GM12878 (cell line): ENCODE measurements around the gene GHRH. TPM values are rescaled to one million over a fixed set of nuclear protein-coding genes. Genes with fewer than 3 reads are reported as not detected.

Experiments
- ATAC-seq: fragments of 200-7000 bp; cut with Tn5 transposase; 3 replicates; pipeline ENCODE4 v1.9.1; 2020; ENCODE audit warnings: mild to moderate bottlenecking, moderate library complexity
- BruUV-seq: library from RNA; stranded (reverse); fragments of 400-500 nt; replicated peaks from 2 replicates; lab custom pipeline; 2021; lab: Mats Ljungman, UMichigan
- CTCF ChIA-PET: fragments of 300-600 bp; sonication (Branson Sonifier 250); formaldehyde crosslinking; extraction: SDS; loops from one replicate; lab custom pipeline; 2021; ENCODE audit warnings: inconsistent platforms; lab: Yijun Ruan, JAX
- POLR2A ChIA-PET: fragments of 350-600 bp; formaldehyde crosslinking; extraction: SDS; loops from one replicate; lab custom pipeline; 2021; ENCODE audit warnings: inconsistent platforms; lab: Charles Lee
- RAD21 ChIA-PET: fragments of 300-600 bp; sonication (Branson Sonifier 250); formaldehyde crosslinking; loops from one replicate; lab custom pipeline; 2023; ENCODE audit warnings: antibody characterized with exemption; ENCODE audit not compliant: unreplicated experiment; lab: Charles Lee
- SMC1A ChIA-PET: fragments of 300-600 bp; sonication (Branson Sonifier 250); formaldehyde crosslinking; loops from one replicate; lab custom pipeline; 2023; ENCODE audit not compliant: unreplicated experiment, uncharacterized antibody; lab: Charles Lee
- DNase-seq: peaks from one replicate; pipeline ENCODE4 v3.0.0-alpha.2; 2011; ENCODE audit warnings: low read depth, low spot score
- FAIRE-seq: peaks from 3 replicates; lab custom pipeline; 2011; peaks lifted over from hg19 to GRCh38; lab: Jason Lieb, UNC
- H2AFZ ChIP-seq: 2 replicates; pipeline ENCODE4 v1.6.0; 2011; ENCODE audit warnings: low read depth, low read length, control low read depth; ENCODE audit not compliant: control insufficient read depth
- H3K27ac ChIP-seq: 2 replicates; pipeline ENCODE4 v1.5.1; 2011; ENCODE audit warnings: control low read depth; ENCODE audit not compliant: control insufficient read depth, insufficient read depth
- H3K27me3 ChIP-seq, 2 experiments: replicated peaks in 1 of 2; 2 replicates each; pipeline versions ENCODE4 v1.6.0 to v1.6.1; 2011; ENCODE audit warnings: low read length in 1 of 2; ENCODE audit not compliant: control insufficient read depth in 2 of 2, insufficient read depth in 2 of 2
- H3K36me3 ChIP-seq, 2 experiments: 2 replicates each; pipeline ENCODE4 v1.5.1; 2011; ENCODE audit warnings: low read length in 1 of 2; ENCODE audit not compliant: control insufficient read depth in 2 of 2, insufficient read depth in 2 of 2
- H3K4me1 ChIP-seq: 2 replicates; pipeline ENCODE4 v1.6.1; 2011; ENCODE audit warnings: mild to moderate bottlenecking, low read length, moderate library complexity, mixed read lengths; ENCODE audit not compliant: control insufficient read depth, insufficient read depth
- H3K4me2 ChIP-seq: 2 replicates; pipeline ENCODE4 v1.6.0; 2011; ENCODE audit warnings: control low read depth; ENCODE audit not compliant: control insufficient read depth, insufficient read depth
- H3K4me3 ChIP-seq: fragments of 200-600 bp; sonication (generic); 2 replicates; pipeline ENCODE4 v1.5.1; 2016
- H3K79me2 ChIP-seq: 2 replicates; pipeline ENCODE4 v1.6.0; 2011; ENCODE audit warnings: low read length; ENCODE audit not compliant: control insufficient read depth, insufficient read depth
- H3K9ac ChIP-seq: 2 replicates; pipeline ENCODE4 v1.8.0; 2011; ENCODE audit warnings: low read length, control low read depth, mixed read lengths; ENCODE audit not compliant: control insufficient read depth, insufficient read depth
- H3K9me3 ChIP-seq: replicated peaks from 3 replicates; pipeline ENCODE4 v1.5.1; 2011; ENCODE audit warnings: mild to moderate bottlenecking, low read length; ENCODE audit not compliant: control insufficient read depth, insufficient read depth
- H4K20me1 ChIP-seq: 2 replicates; pipeline ENCODE4 v1.6.0; 2011; ENCODE audit not compliant: control insufficient read depth, insufficient read depth
- BCL11A ChIP-seq: IDR thresholded peaks from 2 replicates; pipeline ENCODE4 v1.6.1; 2011; ENCODE audit warnings: low read depth, low read length
- CREB1 ChIP-seq: IDR thresholded peaks from 2 replicates; pipeline ENCODE4 v1.6.1; 2012; ENCODE audit warnings: low read depth, mild to moderate bottlenecking, inconsistent platforms
- E2F4 ChIP-seq: IDR thresholded peaks from 2 replicates; pipeline ENCODE4 v1.6.1; 2012; ENCODE audit warnings: low read depth, low read length, improper control_type of control experiment
- GATAD2B ChIP-seq: fragments of 450-650 bp; conservative IDR thresholded peaks from 2 replicates; pipeline ENCODE4 v1.6.1; 2017; ENCODE audit warnings: low read depth, mild to moderate bottlenecking, moderate library complexity
- MYB ChIP-seq: fragments of 150-350 bp; IDR thresholded peaks from 2 replicates; pipeline ENCODE4 v1.6.1; 2014; ENCODE audit warnings: mild to moderate bottlenecking, low read depth, low read length, borderline replicate concordance
- PAX8 ChIP-seq: fragments of 450-650 bp; IDR thresholded peaks from 2 replicates; pipeline ENCODE4 v1.6.1; 2017; ENCODE audit warnings: mild to moderate bottlenecking, moderate library complexity
- POU2F2 ChIP-seq: IDR thresholded peaks from 3 replicates; pipeline ENCODE4 v1.6.1; 2011; ENCODE audit warnings: low read depth, mild to moderate bottlenecking, low read length, borderline replicate concordance
- SKIL ChIP-seq: fragments of 450-650 bp; IDR thresholded peaks from 2 replicates; pipeline ENCODE4 v1.6.1; 2017; ENCODE audit warnings: mild to moderate bottlenecking, low read depth, inconsistent platforms; ENCODE audit not compliant: poor library complexity, severe bottlenecking
- SP1 ChIP-seq: IDR thresholded peaks from one replicate; pipeline ENCODE4 v1.6.1; 2011; ENCODE audit warnings: low read depth, low read length
- SUZ12 ChIP-seq: fragments of 200-600 bp; sonication (generic); IDR thresholded peaks from one replicate; pipeline ENCODE4 v1.6.1; 2018; ENCODE audit warnings: antibody characterized with exemption, mild to moderate bottlenecking; ENCODE audit not compliant: unreplicated experiment
- ZBED1 ChIP-seq: IDR thresholded peaks from 2 replicates; pipeline ENCODE4 v1.6.1; 2016; ENCODE audit warnings: borderline replicate concordance
- ZZZ3 ChIP-seq: IDR thresholded peaks from 2 replicates; pipeline ENCODE4 v1.6.1; 2011; ENCODE audit warnings: low read depth; ENCODE audit not compliant: control insufficient read depth, insufficient read length
- WGBS: methylation state at CpG from one replicate; pipeline ENCODE4 v1.1.6; 2016; ENCODE audit warnings: low lambda C conversion rate; ENCODE audit not compliant: insufficient replicate concordance, insufficient coverage; ENCODE audit errors: missing lambda C conversion rate; 5-methylcytosine and 5-hydroxymethylcytosine counted together
- in situ Hi-C: fragments of 300-500 bp; cut with MboI; formaldehyde crosslinking; loops from 9 replicates; pipeline ENCODE4 v1.14.3; 2018; ENCODE audit warnings: mixed read lengths
- intact Hi-C: fragments of 100-400 bp; cut with micrococcal nuclease; formaldehyde crosslinking; loops from one replicate; pipeline ENCODE4 v1.14.2; 2022; ENCODE audit not compliant: unreplicated experiment
- polyA plus RNA-seq, 11 experiments: library from polyadenylated mRNA; depleted of rRNA in 4 of 11; unstranded in 6 of 11; stranded (reverse) in 5 of 11; fragments of >200 nt; fragmentation: Nextera tagmentation in 4 of 11; fragmentation: Illumina TruSeq in 1 of 11; extraction: Ambion mirVana in 4 of 11; extraction: Trizol in 1 of 11; gene quantifications; 1 replicate in 1 of 11; 2 replicates in 10 of 11; pipeline versions ENCODE4 v1.2.1 to v1.2.3, GENCODE V29; 2011 to 2016; ENCODE audit warnings: inconsistent platforms in 2 of 11, missing spikeins in 2 of 11, low read depth in 1 of 11
- total RNA-seq, 4 experiments: library from RNA; depleted of rRNA in 3 of 4; stranded (reverse); fragments of >200 nt in 3 of 4; fragmentation: Illumina TruSeq in 1 of 4; extraction: Trizol in 1 of 4; gene quantifications; 2 replicates each; pipeline versions ENCODE4 v1.2.1 to v1.2.3, GENCODE V29; 2013 to 2021
- TF ChIP-seq, protein P1 (sequence below): fragments of 450-650 bp; IDR thresholded peaks from 2 replicates; pipeline ENCODE4 v1.6.1; 2017; ENCODE audit warnings: mild to moderate bottlenecking, moderate library complexity

The GHRH gene
- total and polyA plus RNA-seq, 10 of the 15 experiments (the other 5 are each of a cell fraction or from before 2014, with no cell fraction given) = not detected

- TF ChIP-seq, protein P1, sequence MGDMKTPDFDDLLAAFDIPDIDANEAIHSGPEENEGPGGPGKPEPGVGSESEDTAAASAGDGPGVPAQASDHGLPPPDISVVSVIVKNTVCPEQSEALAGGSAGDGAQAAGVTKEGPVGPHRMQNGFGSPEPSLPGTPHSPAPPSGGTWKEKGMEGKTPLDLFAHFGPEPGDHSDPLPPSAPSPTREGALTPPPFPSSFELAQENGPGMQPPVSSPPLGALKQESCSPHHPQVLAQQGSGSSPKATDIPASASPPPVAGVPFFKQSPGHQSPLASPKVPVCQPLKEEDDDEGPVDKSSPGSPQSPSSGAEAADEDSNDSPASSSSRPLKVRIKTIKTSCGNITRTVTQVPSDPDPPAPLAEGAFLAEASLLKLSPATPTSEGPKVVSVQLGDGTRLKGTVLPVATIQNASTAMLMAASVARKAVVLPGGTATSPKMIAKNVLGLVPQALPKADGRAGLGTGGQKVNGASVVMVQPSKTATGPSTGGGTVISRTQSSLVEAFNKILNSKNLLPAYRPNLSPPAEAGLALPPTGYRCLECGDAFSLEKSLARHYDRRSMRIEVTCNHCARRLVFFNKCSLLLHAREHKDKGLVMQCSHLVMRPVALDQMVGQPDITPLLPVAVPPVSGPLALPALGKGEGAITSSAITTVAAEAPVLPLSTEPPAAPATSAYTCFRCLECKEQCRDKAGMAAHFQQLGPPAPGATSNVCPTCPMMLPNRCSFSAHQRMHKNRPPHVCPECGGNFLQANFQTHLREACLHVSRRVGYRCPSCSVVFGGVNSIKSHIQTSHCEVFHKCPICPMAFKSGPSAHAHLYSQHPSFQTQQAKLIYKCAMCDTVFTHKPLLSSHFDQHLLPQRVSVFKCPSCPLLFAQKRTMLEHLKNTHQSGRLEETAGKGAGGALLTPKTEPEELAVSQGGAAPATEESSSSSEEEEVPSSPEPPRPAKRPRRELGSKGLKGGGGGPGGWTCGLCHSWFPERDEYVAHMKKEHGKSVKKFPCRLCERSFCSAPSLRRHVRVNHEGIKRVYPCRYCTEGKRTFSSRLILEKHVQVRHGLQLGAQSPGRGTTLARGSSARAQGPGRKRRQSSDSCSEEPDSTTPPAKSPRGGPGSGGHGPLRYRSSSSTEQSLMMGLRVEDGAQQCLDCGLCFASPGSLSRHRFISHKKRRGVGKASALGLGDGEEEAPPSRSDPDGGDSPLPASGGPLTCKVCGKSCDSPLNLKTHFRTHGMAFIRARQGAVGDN = no peak
- no peak for TF ChIP-seq POU2F2
- no peak for TF ChIP-seq ZZZ3
- no peak for TF ChIP-seq MYB
Observed at GRCh38 chr20:37257530-37257929, 4.1 kb downstream of the GHRH start (continued).

GRCh38 chr20:37256286-37256685, 5.3 kb downstream of the GHRH start:
- Histone ChIP-seq H3K79me2 (no peaks in the 10 kb centered on the region), H3K9me3 (no peaks in the 10 kb centered on the region), H4K20me1 (no peaks in the 10 kb centered on the region), H3K36me3 (no peaks in the 10 kb centered on the region), H2AFZ (no peak overlapping the region), H3K9ac (no peak overlapping the region), H3K4me1 (no peaks in the 10 kb centered on the region), H3K27ac (no peak overlapping the region), H3K27me3 (no peaks in the 10 kb centered on the region), H3K4me3 (no peak overlapping the region), H3K4me2 (no peak overlapping the region)
- FAIRE-seq (no peak), ATAC-seq (no peak), DNase-seq (no peak)
- ChIA-PET CTCF (interaction anchor here (0.9 to 2.3 kb wide), 3 partner anchors 9 to 63 kb away, joined by 3 to 7 read pairs (median 3); no protein-coding TSS in a partner anchor), SMC1A (interaction anchor here (1.2 kb wide), 1 partner anchor 11 kb away, joined by 3 read pairs; no protein-coding TSS in a partner anchor), RAD21 (no interaction called here), POLR2A (no interaction called here)
- intact Hi-C loops = no loop called here
- in situ Hi-C loops = no loop called here
- WGBS = 69% methylated on average over 11 of the region's 11 CpGs
- BruUV-seq = no TSS peak
- no peak for TF ChIP-seq E2F4
- no peak for TF ChIP-seq SKIL
- TF ChIP-seq SP1 = no peak
- TF ChIP-seq BCL11A = no peak
- no peak for TF ChIP-seq SUZ12
- TF ChIP-seq PAX8 = no peak
- no peak for TF ChIP-seq CREB1
- no peak for TF ChIP-seq ZBED1
- no peak for TF ChIP-seq GATAD2B
